ENCODE measurements around the gene UBE2G2. TPM values are rescaled to one million over a fixed set of nuclear protein-coding genes. Genes with fewer than 3 reads are reported as not detected.

The UBE2G2 gene
- total and polyA plus RNA-seq, 4 donors, result 27.4 to 83.5 (median 40.9) TPM

DNA sequence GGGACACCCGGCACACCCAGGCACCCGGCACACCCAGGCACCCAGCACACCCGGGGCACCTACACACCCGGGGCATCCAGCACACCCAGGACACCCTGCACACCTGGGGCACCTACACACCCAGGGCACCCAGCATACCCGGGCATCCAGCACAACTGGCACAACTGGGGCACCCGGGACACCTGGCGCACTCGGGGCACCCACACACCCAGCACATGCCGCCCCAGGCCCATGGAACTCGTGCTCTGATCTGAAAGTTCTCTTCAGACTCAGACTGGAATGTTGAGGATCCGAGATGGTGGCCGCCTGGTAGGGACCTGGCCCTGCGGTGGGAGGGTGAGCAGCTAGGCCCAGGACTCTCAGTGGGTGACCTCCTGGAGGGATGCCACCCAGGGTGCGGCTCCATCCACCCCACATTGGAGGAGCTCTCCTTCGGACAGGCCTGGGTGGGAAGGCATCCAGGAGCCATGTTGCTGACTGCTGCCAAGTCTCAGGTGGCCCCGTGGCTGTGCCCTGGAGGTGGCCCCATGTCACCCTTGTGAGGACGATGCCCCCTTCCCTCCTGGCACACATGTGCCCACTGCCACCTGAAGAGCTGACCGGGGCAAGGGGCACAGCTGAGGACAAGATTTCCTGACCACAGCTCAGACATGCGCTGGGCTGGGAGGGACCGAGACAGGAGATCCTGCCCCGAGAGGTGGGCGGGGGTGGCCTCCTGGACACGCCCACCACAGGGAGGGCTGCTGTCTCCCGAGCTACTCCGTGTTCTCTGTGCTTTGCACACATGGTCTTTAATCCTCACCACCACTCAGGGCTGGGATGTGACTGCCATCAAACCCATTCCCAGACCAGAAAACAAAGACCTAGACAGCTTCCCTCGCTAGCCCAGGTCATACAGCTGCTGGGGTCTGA is 37.0 kb downstream of the UBE2G2 start:
- no peak for TF ChIP-seq JUND (IDR thresholded peaks at IDR 0.05)
- Histone ChIP-seq H3K4me3 (ENCODE audit: low read depth in 1 of 3, low read length in 3 of 3) (no peak overlapping the region), H3K36me3 (ENCODE audit: control insufficient read depth in 4 of 4, insufficient read depth in 3 of 4, low read depth in 1 of 4, low read length in 3 of 4) (peaks cover 0 to 3% (median under 1%) of the 10 kb centered on the region in 4 donors), H3K4me1 (ENCODE audit: control insufficient read depth in 4 of 4, insufficient read depth in 4 of 4, low read length in 3 of 4) (peaks cover 4 to 14% (median 7%) of the 10 kb centered on the region in 4 donors), H3K27ac (ENCODE audit: low read depth in 1 of 2, low read length in 2 of 2) (no peak overlapping the region), H3K9me3 (ENCODE audit: control insufficient read depth in 4 of 4, low read length in 3 of 4) (no peaks in the 10 kb centered on the region), H3K27me3 (ENCODE audit: control insufficient read depth in 4 of 4, insufficient read depth in 4 of 4, low read length in 3 of 4) (no peaks in the 10 kb centered on the region), H3K9ac (ENCODE audit: low read depth in 1 of 2, low read length in 2 of 2) (no peak overlapping the region)
- DNase-seq (ENCODE audit: low spot score), result no peak
- 69% methylated on average over 26 of the region's 26 CpGs for WGBS

DNA sequence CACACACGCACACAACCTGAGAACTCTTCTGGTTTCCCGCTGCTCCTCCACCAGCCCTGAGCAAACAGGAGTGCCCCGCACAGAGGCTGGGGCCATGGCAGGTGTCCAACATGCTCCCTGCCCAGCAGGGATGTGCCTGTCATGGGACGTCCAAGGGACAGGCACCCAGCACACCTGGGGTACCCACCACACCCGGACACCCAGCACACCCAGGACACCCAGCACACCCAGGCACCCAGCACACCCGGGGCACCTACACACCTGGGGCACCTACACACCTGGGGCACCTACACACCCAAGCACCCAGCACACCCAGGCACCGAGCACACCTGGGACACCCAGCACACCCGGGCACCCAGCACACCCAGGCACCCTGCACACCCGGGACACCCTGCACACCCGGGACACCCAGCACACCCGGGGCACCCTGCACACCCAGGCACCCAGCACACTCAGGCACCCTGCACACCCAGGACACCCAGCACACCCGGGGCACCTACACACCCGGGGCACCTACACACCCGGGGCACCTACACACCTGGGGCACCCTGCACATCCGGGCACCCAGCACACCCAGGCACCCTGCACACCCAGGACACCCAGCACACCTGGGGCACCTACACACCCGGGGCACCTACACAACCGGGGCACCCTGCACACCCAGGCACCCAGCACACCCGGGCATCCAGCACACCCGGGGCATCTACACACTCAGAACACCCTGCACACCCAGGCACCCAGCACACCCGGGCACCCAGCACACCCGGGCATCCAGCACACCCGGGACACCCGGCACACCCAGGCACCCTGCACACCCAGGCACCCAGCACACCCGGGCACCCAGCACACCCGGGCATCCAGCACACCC is 37.9 kb downstream of the UBE2G2 start:
- no peak overlapping the region for H3K4me3 ChIP-seq (ENCODE audit: low read depth in 1 of 3, low read length in 3 of 3)
- no peak overlapping the region for H3K9ac ChIP-seq (ENCODE audit: low read depth in 1 of 2, low read length in 2 of 2)
- H3K4me1 ChIP-seq (ENCODE audit: control insufficient read depth in 4 of 4, insufficient read depth in 4 of 4, low read length in 3 of 4), result peaks cover 4 to 14% (median 7%) of the 10 kb centered on the region in 4 donors
- 77% methylated on average over 25 of the region's 25 CpGs for WGBS
- H3K36me3 ChIP-seq (ENCODE audit: control insufficient read depth in 4 of 4, insufficient read depth in 3 of 4, low read depth in 1 of 4, low read length in 3 of 4), result no peaks in the 10 kb centered on the region
- no peak for DNase-seq (ENCODE audit: low spot score)
- no peak for TF ChIP-seq NR2F2 (IDR thresholded peaks at IDR 0.05)
- TF ChIP-seq HNF4G (IDR thresholded peaks at IDR 0.05), result no peak
- no peak for TF ChIP-seq YY1 (IDR thresholded peaks at IDR 0.05)
- TF ChIP-seq RAD21 (IDR thresholded peaks at IDR 0.05), result no peak
- TF ChIP-seq, protein P1, sequence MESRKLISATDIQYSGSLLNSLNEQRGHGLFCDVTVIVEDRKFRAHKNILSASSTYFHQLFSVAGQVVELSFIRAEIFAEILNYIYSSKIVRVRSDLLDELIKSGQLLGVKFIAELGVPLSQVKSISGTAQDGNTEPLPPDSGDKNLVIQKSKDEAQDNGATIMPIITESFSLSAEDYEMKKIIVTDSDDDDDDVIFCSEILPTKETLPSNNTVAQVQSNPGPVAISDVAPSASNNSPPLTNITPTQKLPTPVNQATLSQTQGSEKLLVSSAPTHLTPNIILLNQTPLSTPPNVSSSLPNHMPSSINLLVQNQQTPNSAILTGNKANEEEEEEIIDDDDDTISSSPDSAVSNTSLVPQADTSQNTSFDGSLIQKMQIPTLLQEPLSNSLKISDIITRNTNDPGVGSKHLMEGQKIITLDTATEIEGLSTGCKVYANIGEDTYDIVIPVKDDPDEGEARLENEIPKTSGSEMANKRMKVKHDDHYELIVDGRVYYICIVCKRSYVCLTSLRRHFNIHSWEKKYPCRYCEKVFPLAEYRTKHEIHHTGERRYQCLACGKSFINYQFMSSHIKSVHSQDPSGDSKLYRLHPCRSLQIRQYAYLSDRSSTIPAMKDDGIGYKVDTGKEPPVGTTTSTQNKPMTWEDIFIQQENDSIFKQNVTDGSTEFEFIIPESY (IDR thresholded peaks at IDR 0.05), result no peak
- no peak for TF ChIP-seq EGR1 (IDR thresholded peaks at IDR 0.05; ENCODE audit: low read depth in 2 of 2)
- no peak for TF ChIP-seq GABPA (IDR thresholded peaks at IDR 0.05 in 1 of 2, conservative IDR thresholded peaks at IDR 0.05 in 1 of 2)
- TF ChIP-seq RXRA (IDR thresholded peaks at IDR 0.05), result no peak
- TF ChIP-seq, protein P2, sequence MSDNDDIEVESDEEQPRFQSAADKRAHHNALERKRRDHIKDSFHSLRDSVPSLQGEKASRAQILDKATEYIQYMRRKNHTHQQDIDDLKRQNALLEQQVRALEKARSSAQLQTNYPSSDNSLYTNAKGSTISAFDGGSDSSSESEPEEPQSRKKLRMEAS (IDR thresholded peaks at IDR 0.05), result no peak
- TF ChIP-seq JUND (IDR thresholded peaks at IDR 0.05), result no peak
- TF ChIP-seq, protein P3, sequence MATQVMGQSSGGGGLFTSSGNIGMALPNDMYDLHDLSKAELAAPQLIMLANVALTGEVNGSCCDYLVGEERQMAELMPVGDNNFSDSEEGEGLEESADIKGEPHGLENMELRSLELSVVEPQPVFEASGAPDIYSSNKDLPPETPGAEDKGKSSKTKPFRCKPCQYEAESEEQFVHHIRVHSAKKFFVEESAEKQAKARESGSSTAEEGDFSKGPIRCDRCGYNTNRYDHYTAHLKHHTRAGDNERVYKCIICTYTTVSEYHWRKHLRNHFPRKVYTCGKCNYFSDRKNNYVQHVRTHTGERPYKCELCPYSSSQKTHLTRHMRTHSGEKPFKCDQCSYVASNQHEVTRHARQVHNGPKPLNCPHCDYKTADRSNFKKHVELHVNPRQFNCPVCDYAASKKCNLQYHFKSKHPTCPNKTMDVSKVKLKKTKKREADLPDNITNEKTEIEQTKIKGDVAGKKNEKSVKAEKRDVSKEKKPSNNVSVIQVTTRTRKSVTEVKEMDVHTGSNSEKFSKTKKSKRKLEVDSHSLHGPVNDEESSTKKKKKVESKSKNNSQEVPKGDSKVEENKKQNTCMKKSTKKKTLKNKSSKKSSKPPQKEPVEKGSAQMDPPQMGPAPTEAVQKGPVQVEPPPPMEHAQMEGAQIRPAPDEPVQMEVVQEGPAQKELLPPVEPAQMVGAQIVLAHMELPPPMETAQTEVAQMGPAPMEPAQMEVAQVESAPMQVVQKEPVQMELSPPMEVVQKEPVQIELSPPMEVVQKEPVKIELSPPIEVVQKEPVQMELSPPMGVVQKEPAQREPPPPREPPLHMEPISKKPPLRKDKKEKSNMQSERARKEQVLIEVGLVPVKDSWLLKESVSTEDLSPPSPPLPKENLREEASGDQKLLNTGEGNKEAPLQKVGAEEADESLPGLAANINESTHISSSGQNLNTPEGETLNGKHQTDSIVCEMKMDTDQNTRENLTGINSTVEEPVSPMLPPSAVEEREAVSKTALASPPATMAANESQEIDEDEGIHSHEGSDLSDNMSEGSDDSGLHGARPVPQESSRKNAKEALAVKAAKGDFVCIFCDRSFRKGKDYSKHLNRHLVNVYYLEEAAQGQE (IDR thresholded peaks at IDR 0.05), result no peak
- no peak for TF ChIP-seq FOXA2 (IDR thresholded peaks at IDR 0.05)
- TF ChIP-seq TAF1 (conservative IDR thresholded peaks at IDR 0.05), result no peak
- TF ChIP-seq, protein P4, sequence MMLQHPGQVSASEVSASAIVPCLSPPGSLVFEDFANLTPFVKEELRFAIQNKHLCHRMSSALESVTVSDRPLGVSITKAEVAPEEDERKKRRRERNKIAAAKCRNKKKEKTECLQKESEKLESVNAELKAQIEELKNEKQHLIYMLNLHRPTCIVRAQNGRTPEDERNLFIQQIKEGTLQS (IDR thresholded peaks at IDR 0.05), result no peak
- no peak for TF ChIP-seq SP1 (IDR thresholded peaks at IDR 0.05)
- TF ChIP-seq HNF4A (conservative IDR thresholded peaks at IDR 0.05), result no peak
- TF ChIP-seq FOXA1 (IDR thresholded peaks at IDR 0.05), result no peak
- H3K27ac ChIP-seq (ENCODE audit: low read depth in 1 of 2, low read length in 2 of 2), result no peak overlapping the region
- no peaks in the 10 kb centered on the region for H3K9me3 ChIP-seq (ENCODE audit: control insufficient read depth in 4 of 4, low read length in 3 of 4)
- no peaks in the 10 kb centered on the region for H3K27me3 ChIP-seq (ENCODE audit: control insufficient read depth in 4 of 4, insufficient read depth in 4 of 4, low read length in 3 of 4)
